ENCODE results near the gene INA. TPM values are rescaled to one million over a fixed set of nuclear protein-coding genes. Genes with fewer than 3 reads are reported as not detected.
"Not testable (repeated sequence)": the region's sequence is repeated elsewhere in the genome, so short reads cannot be mapped to it uniquely, and the experiment has no call there.

The INA gene
- total RNA-seq, 1 experiment from 2014 or later, result 0.08 TPM

GRCh38 chr10:103244666-103245271 is 32.2 kb upstream of the INA start:
- peaks cover 25% of the 10 kb centered on the region for H3K4me1 ChIP-seq (ENCODE audit: control insufficient read depth, insufficient read depth, low read length)
- H3K27ac ChIP-seq (ENCODE audit: low read length), result peak overlapping the region; percentile 71; the same call in 1 of the 2 replicates
- H3K36me3 ChIP-seq (ENCODE audit: control insufficient read depth, insufficient read depth, low read length), result no peaks in the 10 kb centered on the region
- H3K9me3 ChIP-seq (ENCODE audit: control insufficient read depth, insufficient read depth, low read depth, low read length), result no peaks in the 10 kb centered on the region
- ChIA-PET CTCF (interaction anchor here (0.6 to 1.1 kb wide), 13 partner anchors 10 to 531 kb away, joined by 3 to 13 read pairs (median 3); partner anchors contain the start of genes ARL3 and CNNM2), POLR2A (interaction anchor here (0.5 to 1.2 kb wide), 4 partner anchors 52 to 62 kb away, joined by 3 to 5 read pairs (median 4); no protein-coding TSS in a partner anchor)
- in situ Hi-C loops (cut with HindIII; ENCODE audit: low pct_unique_long_range_greater_than_20kb, low sequenced_read_pairs), result no loop called here
- no peak overlapping the region for H3K4me3 ChIP-seq (ENCODE audit: low read depth in 2 of 2, low read length in 2 of 2)
- intact Hi-C loops (cut with micrococcal nuclease; ENCODE audit: unreplicated experiment), result loop anchor here (5.0 to 10.0 kb wide), 2 partner anchors 52 to 130 kb away; partner anchors contain the start of gene NT5C2
- peak; percentile 78 for ATAC-seq
- no peaks in the 10 kb centered on the region for H3K27me3 ChIP-seq (ENCODE audit: control insufficient read depth, insufficient read depth, low read length)
- DNase-seq (ENCODE audit: low read depth, low spot score), result peak; percentile 75
- no TSS peak for BruUV-seq (replicated peaks)
- TF ChIP-seq, protein P1, sequence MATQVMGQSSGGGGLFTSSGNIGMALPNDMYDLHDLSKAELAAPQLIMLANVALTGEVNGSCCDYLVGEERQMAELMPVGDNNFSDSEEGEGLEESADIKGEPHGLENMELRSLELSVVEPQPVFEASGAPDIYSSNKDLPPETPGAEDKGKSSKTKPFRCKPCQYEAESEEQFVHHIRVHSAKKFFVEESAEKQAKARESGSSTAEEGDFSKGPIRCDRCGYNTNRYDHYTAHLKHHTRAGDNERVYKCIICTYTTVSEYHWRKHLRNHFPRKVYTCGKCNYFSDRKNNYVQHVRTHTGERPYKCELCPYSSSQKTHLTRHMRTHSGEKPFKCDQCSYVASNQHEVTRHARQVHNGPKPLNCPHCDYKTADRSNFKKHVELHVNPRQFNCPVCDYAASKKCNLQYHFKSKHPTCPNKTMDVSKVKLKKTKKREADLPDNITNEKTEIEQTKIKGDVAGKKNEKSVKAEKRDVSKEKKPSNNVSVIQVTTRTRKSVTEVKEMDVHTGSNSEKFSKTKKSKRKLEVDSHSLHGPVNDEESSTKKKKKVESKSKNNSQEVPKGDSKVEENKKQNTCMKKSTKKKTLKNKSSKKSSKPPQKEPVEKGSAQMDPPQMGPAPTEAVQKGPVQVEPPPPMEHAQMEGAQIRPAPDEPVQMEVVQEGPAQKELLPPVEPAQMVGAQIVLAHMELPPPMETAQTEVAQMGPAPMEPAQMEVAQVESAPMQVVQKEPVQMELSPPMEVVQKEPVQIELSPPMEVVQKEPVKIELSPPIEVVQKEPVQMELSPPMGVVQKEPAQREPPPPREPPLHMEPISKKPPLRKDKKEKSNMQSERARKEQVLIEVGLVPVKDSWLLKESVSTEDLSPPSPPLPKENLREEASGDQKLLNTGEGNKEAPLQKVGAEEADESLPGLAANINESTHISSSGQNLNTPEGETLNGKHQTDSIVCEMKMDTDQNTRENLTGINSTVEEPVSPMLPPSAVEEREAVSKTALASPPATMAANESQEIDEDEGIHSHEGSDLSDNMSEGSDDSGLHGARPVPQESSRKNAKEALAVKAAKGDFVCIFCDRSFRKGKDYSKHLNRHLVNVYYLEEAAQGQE (IDR thresholded peaks at IDR 0.05; ENCODE audit: insufficient read depth in 1 of 2, low read depth in 2 of 2, low read length in 1 of 2), result no peak
- TF ChIP-seq CTCF (IDR thresholded peaks at IDR 0.05) (peak; percentile 97), SIN3A (IDR thresholded peaks at IDR 0.05; ENCODE audit: borderline replicate concordance, insufficient read depth, low read depth, low read length) (no peak), POLR2AphosphoS5 (IDR thresholded peaks at IDR 0.05; ENCODE audit: low read depth, low read length) (no peak), TCF7L2 (IDR thresholded peaks at IDR 0.05; ENCODE audit: low read depth, low read length) (no peak)

DNA sequence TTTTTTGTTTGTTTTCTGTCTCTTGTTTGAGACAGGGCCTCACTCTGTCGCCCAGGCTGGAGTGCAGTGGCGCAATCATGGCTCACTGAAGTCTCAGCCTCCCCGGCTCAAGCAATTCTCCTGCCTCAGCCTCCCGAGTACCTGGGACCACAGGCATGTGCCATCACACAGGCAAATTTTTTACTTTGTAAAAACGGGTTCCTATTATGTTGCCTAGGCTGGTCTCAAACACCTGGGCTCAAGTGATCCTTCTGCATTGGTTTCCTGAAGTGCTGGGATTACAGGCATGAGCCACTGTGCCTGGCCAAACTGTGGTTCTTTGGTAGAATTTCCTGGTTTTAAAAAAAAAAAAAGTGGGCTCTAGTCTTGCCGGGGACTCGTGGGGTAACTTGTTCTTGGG is 31.4 kb upstream of the INA start, which contains the start of gene RPEL1:
RPEL1 (plus strand) TSS at position 301 of the 400 bp plus-strand sequence. CDS start 110 bp downstream, outside the sequence.
- CTCF ChIA-PET, result interaction anchor here (0.7 kb wide), 1 partner anchor 243 kb away, joined by 3 read pairs; no protein-coding TSS in a partner anchor
- POLR2A ChIA-PET; BruUV-seq (replicated peaks); H3K36me3 ChIP-seq (ENCODE audit: control insufficient read depth, insufficient read depth, low read length); H3K4me3 ChIP-seq (ENCODE audit: low read depth in 2 of 2, low read length in 2 of 2); H3K27me3 ChIP-seq (ENCODE audit: control insufficient read depth, insufficient read depth, low read length); ATAC-seq; H3K9me3 ChIP-seq (ENCODE audit: control insufficient read depth, insufficient read depth, low read depth, low read length); in situ Hi-C loops (cut with HindIII; ENCODE audit: low pct_unique_long_range_greater_than_20kb, low sequenced_read_pairs); DNase-seq (ENCODE audit: low read depth, low spot score): not testable (repeated sequence)
- intact Hi-C loops (cut with micrococcal nuclease; ENCODE audit: unreplicated experiment), result loop anchor here (10.0 kb wide), 1 partner anchor 131 kb away; no protein-coding TSS in a partner anchor
- Histone ChIP-seq H3K4me1 (ENCODE audit: control insufficient read depth, insufficient read depth, low read length) (peaks cover 17% of the 10 kb centered on the region), H3K27ac (ENCODE audit: low read length) (peak within 1 kb of the TSS; percentile 71; the same call in 1 of the 2 replicates)

DNA sequence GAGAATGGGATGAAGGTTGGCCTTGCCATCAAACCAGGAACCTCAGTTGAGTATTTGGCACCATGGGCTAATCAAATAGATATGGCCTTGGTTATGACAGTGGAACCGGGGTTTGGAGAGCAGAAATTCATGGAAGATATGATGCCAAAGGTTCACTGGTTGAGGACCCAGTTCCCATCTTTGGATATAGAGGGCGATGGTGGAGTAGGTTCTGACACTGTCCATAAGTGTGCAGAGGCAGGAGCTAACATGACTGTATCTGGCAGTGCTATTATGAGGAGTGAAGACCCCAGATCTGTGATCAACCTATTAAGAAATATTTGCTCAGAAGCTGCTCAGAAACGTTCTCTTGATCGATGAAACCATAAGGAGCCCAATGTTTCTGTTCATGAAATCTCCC is 30.6 kb upstream of the INA start:
- BruUV-seq (replicated peaks), result no TSS peak
- no peak overlapping the region for H3K27ac ChIP-seq (ENCODE audit: low read length)
- no peaks in the 10 kb centered on the region for H3K36me3 ChIP-seq (ENCODE audit: control insufficient read depth, insufficient read depth, low read length)
- intact Hi-C loops (cut with micrococcal nuclease; ENCODE audit: unreplicated experiment) (loop anchor here (10.0 kb wide), 1 partner anchor 132 kb away; no protein-coding TSS in a partner anchor), in situ Hi-C loops (cut with HindIII; ENCODE audit: low pct_unique_long_range_greater_than_20kb, low sequenced_read_pairs) (no loop called here)
- ChIA-PET CTCF (interaction anchor here (0.7 kb wide), 1 partner anchor 242 kb away, joined by 3 read pairs; no protein-coding TSS in a partner anchor), POLR2A (no interaction called here)
- H3K4me3 ChIP-seq (ENCODE audit: low read depth in 2 of 2, low read length in 2 of 2), result no peak overlapping the region
- H3K27me3 ChIP-seq (ENCODE audit: control insufficient read depth, insufficient read depth, low read length), result no peaks in the 10 kb centered on the region
- DNase-seq (ENCODE audit: low read depth, low spot score), result no peak
- TF ChIP-seq, protein P1 (IDR thresholded peaks at IDR 0.05; ENCODE audit: insufficient read depth in 1 of 2, low read depth in 2 of 2, low read length in 1 of 2), result no peak
- TF ChIP-seq CTCF (IDR thresholded peaks at IDR 0.05) (peak; percentile 50), TCF7L2 (IDR thresholded peaks at IDR 0.05; ENCODE audit: low read depth, low read length) (no peak)
- peaks cover 12% of the 10 kb centered on the region for H3K4me1 ChIP-seq (ENCODE audit: control insufficient read depth, insufficient read depth, low read length)
- H3K9me3 ChIP-seq (ENCODE audit: control insufficient read depth, insufficient read depth, low read depth, low read length), result no peaks in the 10 kb centered on the region
- no peak for ATAC-seq

Data from Panc1 (cell line).